Endothelial cell of umbilical vein (primary cell): ENCODE results near the gene ADAMTS17. TPM values are rescaled to one million over a fixed set of nuclear protein-coding genes. Genes with fewer than 3 reads are reported as not detected.

Experiments
- BruUV-seq: library from RNA; stranded (reverse); fragments of 400-500 nt; replicated peaks from 2 replicates; lab custom pipeline; 2021; lab: Mats Ljungman, UMichigan
- CTCF ChIA-PET: fragments of 300-600, 350-600 bp; sonication (Branson Sonifier 250); formaldehyde crosslinking; loops from one replicate; lab custom pipeline; 2021; ENCODE audit warnings: antibody characterized with exemption, inconsistent platforms; lab: Charles Lee
- POLR2A ChIA-PET: fragments of 300-600, 350-600 bp; sonication (Branson Sonifier 250); formaldehyde crosslinking; loops from one replicate; lab custom pipeline; 2021; ENCODE audit warnings: antibody characterized with exemption, inconsistent platforms; lab: Charles Lee
- DNase-seq: peaks from one replicate; pipeline ENCODE4 v3.0.0-alpha.2; 2011; ENCODE audit warnings: low read depth, low spot score
- FAIRE-seq: peaks from 2 replicates; lab custom pipeline; 2011; peaks lifted over from hg19 to GRCh38; lab: Jason Lieb, UNC
- H2AFZ ChIP-seq: 2 replicates; pipeline ENCODE4 v1.6.0; 2012; ENCODE audit warnings: low read depth, low read length, control low read depth, inconsistent platforms
- H3K27ac ChIP-seq: 2 replicates; pipeline ENCODE4 v1.5.1; 2011; ENCODE audit warnings: low read depth, mild to moderate bottlenecking, control low read depth, low read length, moderate library complexity; ENCODE audit not compliant: insufficient read depth
- H3K27me3 ChIP-seq, 2 experiments: 2 replicates each; pipeline versions ENCODE4 v1.6.0 to v1.6.1; 2011; ENCODE audit warnings: low read length in 2 of 2, mixed read lengths in 1 of 2; ENCODE audit not compliant: control insufficient read depth in 2 of 2, insufficient read depth in 2 of 2
- H3K36me3 ChIP-seq, 2 experiments: 2 replicates in 1 of 2; 3 replicates in 1 of 2; pipeline ENCODE4 v1.5.1; 2011; ENCODE audit warnings: low read length in 2 of 2, mild to moderate bottlenecking in 1 of 2, moderate library complexity in 1 of 2; ENCODE audit not compliant: control insufficient read depth in 2 of 2, insufficient read depth in 2 of 2; ENCODE audit errors: extremely low read depth in 1 of 2
- H3K4me1 ChIP-seq: 3 replicates; pipeline ENCODE4 v1.5.1; 2011; ENCODE audit warnings: mild to moderate bottlenecking, low read length; ENCODE audit not compliant: control insufficient read depth, insufficient read depth; ENCODE audit errors: extremely low read depth
- H3K4me2 ChIP-seq: 2 replicates; pipeline ENCODE4 v1.6.1; 2011; ENCODE audit warnings: low read length, control low read depth, mixed read lengths; ENCODE audit not compliant: insufficient read depth
- H3K4me3 ChIP-seq, 3 experiments: fragments of 200-600 bp in 1 of 3; sonication (generic), shearing (Covaris generic) in 1 of 3; replicated peaks in 1 of 3; 2 replicates each; pipeline ENCODE4 v1.5.1; 2011 to 2016; ENCODE audit warnings: control low read depth in 3 of 3, low read length in 3 of 3, mild to moderate bottlenecking in 2 of 3, inconsistent platforms in 1 of 3, low read depth in 1 of 3, moderate library complexity in 1 of 3; ENCODE audit not compliant: insufficient read depth in 1 of 3
- H3K79me2 ChIP-seq: 2 replicates; pipeline ENCODE4 v1.6.0; 2012; ENCODE audit warnings: low read length, inconsistent platforms; ENCODE audit not compliant: control insufficient read depth, insufficient read depth
- H3K9ac ChIP-seq: replicated peaks from 2 replicates; pipeline ENCODE3; 2011; ENCODE audit warnings: low read length, control low read depth; ENCODE audit not compliant: insufficient read depth; ENCODE audit errors: extremely low read depth
- H3K9me1 ChIP-seq: replicated peaks from 3 replicates; pipeline ENCODE4 v1.6.0; 2011; ENCODE audit warnings: mild to moderate bottlenecking, low read length; ENCODE audit not compliant: control insufficient read depth, insufficient read depth; ENCODE audit errors: extremely low read depth
- H3K9me3 ChIP-seq: replicated peaks from 2 replicates; pipeline ENCODE4 v1.5.1; 2012; ENCODE audit warnings: low read length, inconsistent platforms; ENCODE audit not compliant: control insufficient read depth, insufficient read depth
- H4K20me1 ChIP-seq: replicated peaks from 2 replicates; pipeline ENCODE3; 2011; ENCODE audit warnings: mild to moderate bottlenecking, low read length; ENCODE audit not compliant: control insufficient read depth, insufficient read depth; ENCODE audit errors: extremely low read depth
- CTCF ChIP-seq, 2 donors: IDR thresholded peaks; 1 replicate in 1 of 2; 2 replicates in 1 of 2; pipeline ENCODE4 v1.5.1; 2011; ENCODE audit warnings: low read length in 2 of 2, mild to moderate bottlenecking in 2 of 2, moderate library complexity in 2 of 2, control low read depth in 1 of 2, inconsistent platforms in 1 of 2, low read depth in 1 of 2; ENCODE audit not compliant: insufficient read depth in 1 of 2; ENCODE audit errors: extremely low read depth in 1 of 2
- EZH2 ChIP-seq: IDR thresholded peaks from 2 replicates; pipeline ENCODE4 v1.6.1; 2012; ENCODE audit warnings: borderline replicate concordance, low read depth, mild to moderate bottlenecking, moderate library complexity, low read length, inconsistent platforms; ENCODE audit not compliant: severe bottlenecking
- FOS ChIP-seq: IDR thresholded peaks from 2 replicates; pipeline ENCODE4 v1.6.1; 2011; ENCODE audit warnings: mild to moderate bottlenecking, low read length, moderate library complexity, borderline replicate concordance; ENCODE audit not compliant: insufficient read depth
- GATA2 ChIP-seq: IDR thresholded peaks from 2 replicates; pipeline ENCODE4 v1.7.0; 2011; ENCODE audit warnings: low read depth, mild to moderate bottlenecking, moderate library complexity, mixed read lengths, low read length; ENCODE audit not compliant: insufficient read length, insufficient read depth
- JUN ChIP-seq: IDR thresholded peaks from 2 replicates; pipeline ENCODE4 v1.6.1; 2011; ENCODE audit warnings: borderline replicate concordance, low read depth; ENCODE audit not compliant: insufficient read length, insufficient read depth
- MAX ChIP-seq: IDR thresholded peaks from 2 replicates; pipeline ENCODE4 v1.6.1; 2011; ENCODE audit not compliant: insufficient read depth, insufficient read length
- MYC ChIP-seq: IDR thresholded peaks from one replicate; pipeline ENCODE4 v1.6.1; 2011; ENCODE audit warnings: mild to moderate bottlenecking, low read depth, low read length
- POLR2A ChIP-seq: IDR thresholded peaks from 2 replicates; pipeline ENCODE4 v1.6.1; 2012; ENCODE audit warnings: low read depth, mild to moderate bottlenecking, control low read depth, low read length
- POLR2AphosphoS5 ChIP-seq: IDR thresholded peaks from 2 replicates; pipeline ENCODE4 v1.6.1; 2012; ENCODE audit warnings: low read depth, mild to moderate bottlenecking, control low read depth, low read length, moderate library complexity; ENCODE audit not compliant: insufficient read depth
- dilution Hi-C: fragments of 300-500 bp; cut with MboI; formaldehyde crosslinking; loops from one replicate; pipeline ENCODE4 v1.15.0; 2019; ENCODE audit warnings: low sequenced_read_pairs; ENCODE audit not compliant: extremely low pct_ligation_motif_present
- intact Hi-C: fragments of 100-400 bp; cut with micrococcal nuclease; formaldehyde crosslinking; loops from one replicate; pipeline ENCODE4 v1.10.0; 2022
- polyA plus RNA-seq, 4 experiments: library from polyadenylated mRNA; depleted of rRNA in 3 of 4; stranded (reverse) in 3 of 4; unstranded in 1 of 4; fragments of >200 nt; gene quantifications; 2 replicates each; pipeline versions ENCODE4 v1.2.1 to v1.2.3, GENCODE V29; 2011 to 2012; ENCODE audit warnings: missing spikeins in 1 of 4
- total RNA-seq: library from RNA; stranded (reverse); gene quantifications from 2 replicates; pipeline ENCODE4 v1.2.3, GENCODE V29; 2021

Gene ADAMTS17
- total and polyA plus RNA-seq, 2 donors (not counting 3 experiments of a cell fraction or from before 2014, with no cell fraction given), result 0.12 TPM; not detected in 1

DNA sequence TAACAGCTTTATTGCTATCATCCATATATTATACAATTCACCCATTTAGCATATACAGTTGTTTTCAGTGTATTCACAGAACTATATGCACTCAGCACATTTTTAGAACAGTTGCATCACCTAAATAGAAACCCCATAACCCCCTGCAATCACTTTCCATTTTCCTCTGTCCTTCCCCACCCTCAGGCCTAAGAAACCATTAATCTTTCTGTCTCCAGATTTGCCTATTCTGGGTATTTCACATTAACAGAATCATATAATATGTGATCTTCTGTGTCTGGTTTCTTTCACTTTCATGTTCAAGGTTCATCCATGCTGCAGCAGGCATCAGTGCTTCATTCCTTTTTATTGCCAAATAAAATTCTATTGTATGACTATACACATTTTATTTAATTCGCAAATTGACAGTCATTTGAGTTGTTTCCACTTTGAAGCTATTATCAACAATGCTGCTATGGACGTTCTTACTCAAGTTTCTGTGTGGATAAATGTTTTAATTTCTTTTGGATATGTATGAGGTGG is 39.8 kb downstream of the ADAMTS17 start:
- FAIRE-seq (no peak), DNase-seq (no peak)
- Histone ChIP-seq H3K4me2 (no peak overlapping the region), H3K27ac (no peak overlapping the region), H3K4me3 (no peak overlapping the region), H3K9ac (no peak overlapping the region), H3K4me1 (no peaks in the 10 kb centered on the region), H3K9me1 (no peaks in the 10 kb centered on the region), H3K36me3 (no peaks in the 10 kb centered on the region), H4K20me1 (no peaks in the 10 kb centered on the region), H3K79me2 (no peaks in the 10 kb centered on the region), H3K9me3 (peaks cover 10% of the 10 kb centered on the region), H3K27me3 (no peaks in the 10 kb centered on the region), H2AFZ (no peak overlapping the region)
- TF ChIP-seq MAX, result no peak
- no peak for TF ChIP-seq POLR2AphosphoS5
- TF ChIP-seq JUN, result no peak
- no peak for TF ChIP-seq EZH2
- no peak for TF ChIP-seq GATA2
- TF ChIP-seq POLR2A, result no peak
- no peak for TF ChIP-seq MYC
- no peak for TF ChIP-seq FOS
- no peak for TF ChIP-seq CTCF (IDR thresholded peaks at IDR 0.05; ENCODE audit: extremely low read depth in 1 of 2, insufficient read depth in 1 of 2, low read depth in 1 of 2, low read length in 2 of 2)
- ChIA-PET POLR2A (no interaction called here), CTCF (no interaction called here)
- intact Hi-C loops, result no loop called here
- no TSS peak for BruUV-seq
- dilution Hi-C loops, result no loop called here
